Fibroblast of mammary gland (primary cell): ENCODE results near the gene SDK2.
"Not testable (repeated sequence)": the region's sequence is repeated elsewhere in the genome, so short reads cannot be mapped to it uniquely, and the experiment has no call there.

Source experiments
- DNase-seq: peaks from one replicate; pipeline ENCODE4 v3.0.0-alpha.2; 2010; ENCODE audit warnings: low read depth
- H3K4me3 ChIP-seq: 2 replicates; pipeline ENCODE4 v1.5.1; 2011; ENCODE audit warnings: low read depth, mild to moderate bottlenecking, low read length, moderate library complexity; ENCODE audit not compliant: control insufficient read depth
- TF ChIP-seq, protein P1 (sequence below): conservative IDR thresholded peaks from 2 replicates; pipeline ENCODE4 v1.5.1; 2011; ENCODE audit warnings: low read depth, low read length, inconsistent platforms; ENCODE audit not compliant: control insufficient read depth, insufficient read depth

SDK2 gene

DNA sequence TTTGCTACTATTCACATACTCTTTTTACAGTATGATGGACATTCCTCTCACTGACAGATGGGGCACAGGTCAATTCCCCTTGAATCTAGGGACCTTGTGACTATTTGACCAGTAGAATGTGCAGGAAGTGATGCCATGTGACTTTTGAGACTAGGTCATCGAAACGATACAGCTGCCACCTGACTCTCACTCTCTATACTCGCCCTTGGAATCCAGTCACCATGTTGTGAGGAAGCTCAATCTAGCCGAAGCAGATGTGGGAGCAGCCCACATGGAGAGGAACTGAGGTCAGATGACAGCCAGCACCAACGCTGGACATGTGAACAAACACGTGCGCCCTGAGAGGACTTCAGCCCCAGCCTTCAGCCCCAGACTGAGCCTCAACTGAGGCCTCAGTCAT lies 184.3 kb downstream of the SDK2 start:
- no peak for DNase-seq
- TF ChIP-seq, protein P1, sequence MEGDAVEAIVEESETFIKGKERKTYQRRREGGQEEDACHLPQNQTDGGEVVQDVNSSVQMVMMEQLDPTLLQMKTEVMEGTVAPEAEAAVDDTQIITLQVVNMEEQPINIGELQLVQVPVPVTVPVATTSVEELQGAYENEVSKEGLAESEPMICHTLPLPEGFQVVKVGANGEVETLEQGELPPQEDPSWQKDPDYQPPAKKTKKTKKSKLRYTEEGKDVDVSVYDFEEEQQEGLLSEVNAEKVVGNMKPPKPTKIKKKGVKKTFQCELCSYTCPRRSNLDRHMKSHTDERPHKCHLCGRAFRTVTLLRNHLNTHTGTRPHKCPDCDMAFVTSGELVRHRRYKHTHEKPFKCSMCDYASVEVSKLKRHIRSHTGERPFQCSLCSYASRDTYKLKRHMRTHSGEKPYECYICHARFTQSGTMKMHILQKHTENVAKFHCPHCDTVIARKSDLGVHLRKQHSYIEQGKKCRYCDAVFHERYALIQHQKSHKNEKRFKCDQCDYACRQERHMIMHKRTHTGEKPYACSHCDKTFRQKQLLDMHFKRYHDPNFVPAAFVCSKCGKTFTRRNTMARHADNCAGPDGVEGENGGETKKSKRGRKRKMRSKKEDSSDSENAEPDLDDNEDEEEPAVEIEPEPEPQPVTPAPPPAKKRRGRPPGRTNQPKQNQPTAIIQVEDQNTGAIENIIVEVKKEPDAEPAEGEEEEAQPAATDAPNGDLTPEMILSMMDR = no peak
- H3K4me3 ChIP-seq = no peak overlapping the region

DNA sequence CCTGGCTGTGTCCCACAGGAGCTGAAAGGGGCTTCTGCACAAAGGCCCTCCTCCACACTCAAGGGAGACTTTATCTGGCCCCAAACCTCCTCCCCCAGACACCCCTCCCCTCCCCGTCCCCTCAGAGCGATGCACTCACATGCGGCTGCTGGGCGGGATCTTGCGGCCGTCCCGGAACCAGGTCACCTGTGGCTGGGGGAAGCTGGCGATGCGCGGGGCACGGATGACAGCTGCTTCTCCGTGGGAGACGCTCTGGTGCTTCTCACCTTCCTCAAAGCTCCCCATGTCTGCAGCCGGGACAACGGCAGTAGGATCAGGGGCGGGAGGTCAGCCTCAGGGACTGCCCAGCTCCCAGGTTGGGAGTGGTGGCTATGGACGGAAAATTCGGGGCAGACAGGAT lies 188.5 kb downstream of the SDK2 start:
- H3K4me3 ChIP-seq = no peak overlapping the region
- DNase-seq = no peak
- TF ChIP-seq, protein P1 = no peak

- TF ChIP-seq, protein P1 = no peak
- no peak overlapping the region for H3K4me3 ChIP-seq
- DNase-seq = no peak
These were observed 189.1 kb downstream of the SDK2 start for GRCh38 chr17:73455050-73455687.

DNA sequence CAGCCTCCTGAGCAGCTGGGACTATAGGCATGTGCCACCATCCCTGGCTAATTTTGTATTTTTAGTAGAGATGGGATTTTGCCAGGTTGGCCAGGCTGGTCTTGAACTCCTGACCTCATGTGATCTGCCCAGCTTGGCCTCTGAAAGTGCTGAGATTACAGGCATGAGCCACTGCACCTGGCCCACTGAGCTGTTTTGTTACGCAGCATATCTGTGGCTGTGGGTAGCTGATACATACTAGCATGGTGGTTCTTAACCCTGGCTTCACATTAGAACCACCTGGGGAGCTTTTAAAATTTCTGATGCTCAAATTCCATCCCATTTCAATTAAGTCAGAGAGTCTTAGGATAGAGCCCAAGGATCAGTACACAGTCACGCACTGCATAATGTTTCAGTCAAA lies 190.8 kb downstream of the SDK2 start:
- not testable (repeated sequence) for H3K4me3 ChIP-seq, DNase-seq

DNA sequence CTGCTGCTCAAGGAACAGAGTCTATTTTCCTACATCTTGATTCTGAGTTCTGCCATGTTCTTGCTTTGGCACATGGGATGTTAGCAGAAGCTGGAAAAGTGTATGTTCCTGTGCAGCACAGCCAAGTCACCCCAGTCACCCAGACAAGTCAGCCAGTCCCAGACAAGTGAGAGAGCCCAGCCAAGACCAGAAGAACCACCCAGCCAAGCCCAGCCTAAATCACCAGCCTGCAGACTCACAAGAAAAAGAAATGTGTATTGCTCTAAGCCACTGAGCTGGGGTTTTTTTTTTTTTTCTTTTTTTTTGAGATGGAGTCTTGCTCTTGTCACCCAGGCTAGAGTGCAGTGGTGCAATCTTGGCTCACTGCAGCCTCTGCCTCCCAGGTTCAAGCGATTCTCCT lies 191.2 kb downstream of the SDK2 start:
- no peak for DNase-seq
- TF ChIP-seq, protein P1 = no peak
- H3K4me3 ChIP-seq = no peak overlapping the region

GRCh38 chr17:73452009-73452408 lies 192.2 kb downstream of the SDK2 start:
- no peak overlapping the region for H3K4me3 ChIP-seq
- DNase-seq = no peak
- TF ChIP-seq, protein P1 = no peak

GRCh38 chr17:73447319-73447718 lies 196.9 kb downstream of the SDK2 start:
- no peak for DNase-seq
- TF ChIP-seq, protein P1 = no peak
- no peak overlapping the region for H3K4me3 ChIP-seq
